Activated naive CD4-positive, alpha-beta T cell treated with anti-CD3 and anti-CD28 coated beads, Interleukin-2, amount 10 ng/mL, durations not matched to agents 7 days and 5 days (primary cell): Measurements from ENCODE around the gene THAP2.
A peak's percentile ranks its signal among the peaks of the same experiment; 100 is the strongest.
"Not testable (repeated sequence)": the region's sequence is repeated elsewhere in the genome, so short reads cannot be mapped to it uniquely, and the experiment has no call there.

Experiments used
- CTCF ChIA-PET: fragments of 350-600 bp; sonication (Branson Sonifier 250); formaldehyde crosslinking; loops from one replicate; lab custom pipeline; 2021; ENCODE audit warnings: antibody characterized with exemption; lab: Charles Lee
- DNase-seq: peaks from one replicate; pipeline ENCODE4 v3.0.0-alpha.2; 2020
- H3K27ac Mint-ChIP-seq: one replicate; pipeline ENCODE4 v1.8.0; 2021; ENCODE audit warnings: mild to moderate bottlenecking, moderate library complexity, mixed read lengths
- H3K27me3 Mint-ChIP-seq: one replicate; pipeline ENCODE4 v1.8.0; 2021; ENCODE audit warnings: mild to moderate bottlenecking, mixed read lengths
- H3K36me3 Mint-ChIP-seq: one replicate; pipeline ENCODE4 v1.8.0; 2021; ENCODE audit warnings: mixed read lengths
- H3K4me1 Mint-ChIP-seq: one replicate; pipeline ENCODE4 v1.8.0; 2021; ENCODE audit warnings: mixed read lengths
- H3K4me3 Mint-ChIP-seq: one replicate; pipeline ENCODE4 v1.8.0; 2021; ENCODE audit warnings: mild to moderate bottlenecking, moderate library complexity, mixed read lengths
- H3K9me3 Mint-ChIP-seq: one replicate; pipeline ENCODE4 v1.8.0; 2021; ENCODE audit warnings: mixed read lengths

Gene THAP2

GRCh38 chr12:71671816-71672215, 7.7 kb downstream of the THAP2 start:
- H3K36me3 Mint-ChIP-seq, result peaks cover 4% of the 10 kb centered on the region
- no peak overlapping the region for H3K27ac Mint-ChIP-seq
- H3K4me3 Mint-ChIP-seq, result no peak overlapping the region
- H3K4me1 Mint-ChIP-seq, result peaks cover 7% of the 10 kb centered on the region
- DNase-seq, result no peak
- H3K9me3 Mint-ChIP-seq, result no peaks in the 10 kb centered on the region
- no peaks in the 10 kb centered on the region for H3K27me3 Mint-ChIP-seq
- CTCF ChIA-PET, result interaction anchor here (1.1 kb wide), 1 partner anchor 16 kb away, joined by 5 read pairs; no protein-coding TSS in a partner anchor

- Mint-ChIP-seq H3K36me3 (no peaks in the 10 kb centered on the region), H3K27ac (no peak overlapping the region), H3K27me3 (no peaks in the 10 kb centered on the region), H3K9me3 (no peaks in the 10 kb centered on the region), H3K4me3 (no peak overlapping the region), H3K4me1 (peaks cover 25% of the 10 kb centered on the region)
- DNase-seq, result no peak
- CTCF ChIA-PET, result no interaction called here
These were observed 18.4 kb downstream of the THAP2 start for GRCh38 chr12:71682466-71682865.

GRCh38 chr12:71683633-71684032, 19.5 kb downstream of the THAP2 start:
- Mint-ChIP-seq H3K27me3 (no peaks in the 10 kb centered on the region), H3K36me3 (no peaks in the 10 kb centered on the region), H3K4me3 (no peak overlapping the region), H3K9me3 (no peaks in the 10 kb centered on the region), H3K4me1 (peaks cover 36% of the 10 kb centered on the region), H3K27ac (no peak overlapping the region)
- CTCF ChIA-PET, result interaction anchor here (5.4 kb wide), 1 partner anchor 19 kb away, joined by 27 read pairs; the partner anchor contains the start of genes THAP2 and ZFC3H1
- DNase-seq, result no peak

GRCh38 chr12:71684081-71684480, 20.0 kb downstream of the THAP2 start:
- no peaks in the 10 kb centered on the region for H3K36me3 Mint-ChIP-seq
- H3K4me3 Mint-ChIP-seq, result peak overlapping the region; percentile 50
- no peak overlapping the region for H3K27ac Mint-ChIP-seq
- H3K27me3 Mint-ChIP-seq, result no peaks in the 10 kb centered on the region
- H3K9me3 Mint-ChIP-seq, result no peaks in the 10 kb centered on the region
- DNase-seq, result no peak
- CTCF ChIA-PET, result interaction anchor here (0.7 to 5.4 kb wide), 3 partner anchors 20 to 72 kb away, joined by 3 to 27 read pairs (median 26); partner anchors contain the start of genes THAP2 and ZFC3H1
- peaks cover 41% of the 10 kb centered on the region for H3K4me1 Mint-ChIP-seq

GRCh38 chr12:71685312-71685906, 21.3 kb downstream of the THAP2 start:
- Mint-ChIP-seq H3K4me1 (peaks cover 46% of the 10 kb centered on the region), H3K9me3 (no peaks in the 10 kb centered on the region), H3K4me3 (peak overlapping the region; percentile 82), H3K27me3 (no peaks in the 10 kb centered on the region), H3K27ac (peak overlapping the region; percentile 91), H3K36me3 (no peaks in the 10 kb centered on the region)
- CTCF ChIA-PET, result interaction anchor here (1.4 to 5.4 kb wide), 7 partner anchors 9 to 269 kb away, joined by 3 to 27 read pairs (median 8); partner anchors contain the start of genes RAB21, THAP2 and ZFC3H1
- DNase-seq, result no peak

- DNase-seq, result peak; percentile 88
- Mint-ChIP-seq H3K4me3 (peak within 1 kb of the TSS; percentile 82), H3K4me1 (peaks cover 46% of the 10 kb centered on the region), H3K27ac (peak within 1 kb of the TSS; percentile 91), H3K9me3 (no peaks in the 10 kb centered on the region), H3K27me3 (no peaks in the 10 kb centered on the region), H3K36me3 (no peaks in the 10 kb centered on the region)
- CTCF ChIA-PET, result interaction anchor here (0.7 to 5.4 kb wide), 10 partner anchors 9 to 270 kb away, joined by 3 to 27 read pairs (median 5); partner anchors contain the start of genes RAB21, THAP2 and ZFC3H1
These were observed 22.0 kb downstream of the THAP2 start, which contains the start of gene TMEM19 for GRCh38 chr12:71685914-71686657. TMEM19 (plus strand) TSS chr12:71686082; CDS start chr12:71686681, 599 bp downstream.

GRCh38 chr12:71686658-71687025, 22.5 kb downstream of the THAP2 start:
- Mint-ChIP-seq H3K9me3 (no peaks in the 10 kb centered on the region), H3K27ac (peak overlapping the region; percentile 91), H3K36me3 (no peaks in the 10 kb centered on the region), H3K4me3 (peak overlapping the region; percentile 82), H3K4me1 (peaks cover 46% of the 10 kb centered on the region), H3K27me3 (no peaks in the 10 kb centered on the region)
- CTCF ChIA-PET, result interaction anchor here (0.7 to 5.4 kb wide), 10 partner anchors 10 to 270 kb away, joined by 3 to 27 read pairs (median 5); partner anchors contain the start of genes RAB21, THAP2 and ZFC3H1
- no peak for DNase-seq

- not testable (repeated sequence) for H3K36me3 Mint-ChIP-seq, H3K27me3 Mint-ChIP-seq, DNase-seq, H3K9me3 Mint-ChIP-seq
- H3K4me1 Mint-ChIP-seq, result peaks cover 48% of the 10 kb centered on the region
- peak overlapping the region; percentile 53 for H3K4me3 Mint-ChIP-seq
- CTCF ChIA-PET, result interaction anchor here (0.7 to 5.4 kb wide), 5 partner anchors 10 to 60 kb away, joined by 3 to 27 read pairs (median 5); partner anchors contain the start of genes THAP2 and ZFC3H1
- H3K27ac Mint-ChIP-seq, result peak overlapping the region; percentile 36
These were observed 23.1 kb downstream of the THAP2 start for GRCh38 chr12:71687172-71687571.

GRCh38 chr12:71688961-71689570, 25.0 kb downstream of the THAP2 start:
- Mint-ChIP-seq H3K27me3 (no peaks in the 10 kb centered on the region), H3K27ac (no peak overlapping the region), H3K9me3 (no peaks in the 10 kb centered on the region), H3K4me3 (no peak overlapping the region), H3K4me1 (peaks cover 44% of the 10 kb centered on the region), H3K36me3 (peaks cover 1% of the 10 kb centered on the region)
- DNase-seq, result no peak
- CTCF ChIA-PET, result interaction anchor here (0.7 kb wide), 1 partner anchor 58 kb away, joined by 3 read pairs; no protein-coding TSS in a partner anchor

GRCh38 chr12:71691504-71692129, 27.5 kb downstream of the THAP2 start:
- peaks cover 3% of the 10 kb centered on the region for H3K36me3 Mint-ChIP-seq

GRCh38 chr12:71693126-71693525, 29.0 kb downstream of the THAP2 start:
- CTCF ChIA-PET, result no interaction called here
- Mint-ChIP-seq H3K9me3 (no peaks in the 10 kb centered on the region), H3K27me3 (no peaks in the 10 kb centered on the region), H3K27ac (no peak overlapping the region), H3K36me3 (peaks cover 11% of the 10 kb centered on the region), H3K4me3 (no peak overlapping the region), H3K4me1 (peaks cover 21% of the 10 kb centered on the region)
- DNase-seq, result no peak

More at GRCh38 chr12:71691504-71692129, 27.5 kb downstream of the THAP2 start:
- peaks cover 32% of the 10 kb centered on the region for H3K4me1 Mint-ChIP-seq
- no peaks in the 10 kb centered on the region for H3K9me3 Mint-ChIP-seq
- no peak overlapping the region for H3K27ac Mint-ChIP-seq
- H3K27me3 Mint-ChIP-seq, result no peaks in the 10 kb centered on the region
- H3K4me3 Mint-ChIP-seq, result no peak overlapping the region
- CTCF ChIA-PET, result no interaction called here
- DNase-seq, result no peak

- CTCF ChIA-PET, H3K27me3 Mint-ChIP-seq, H3K4me3 Mint-ChIP-seq, H3K9me3 Mint-ChIP-seq, DNase-seq: not testable (repeated sequence)
- H3K36me3 Mint-ChIP-seq, result peaks cover 14% of the 10 kb centered on the region
- H3K4me1 Mint-ChIP-seq, result peaks cover 16% of the 10 kb centered on the region
- peak overlapping the region; percentile 5 for H3K27ac Mint-ChIP-seq
These were observed 29.6 kb downstream of the THAP2 start for GRCh38 chr12:71693651-71694050.

- no peaks in the 10 kb centered on the region for H3K27me3 Mint-ChIP-seq
- H3K4me3 Mint-ChIP-seq, result no peak overlapping the region
- CTCF ChIA-PET, result interaction anchor here (1.0 kb wide), 1 partner anchor 14 kb away, joined by 3 read pairs; no protein-coding TSS in a partner anchor
- no peak for DNase-seq
- no peaks in the 10 kb centered on the region for H3K9me3 Mint-ChIP-seq
- H3K4me1 Mint-ChIP-seq, result peaks cover 10% of the 10 kb centered on the region
- peak overlapping the region; percentile 5 for H3K27ac Mint-ChIP-seq
- H3K36me3 Mint-ChIP-seq, result peaks cover 20% of the 10 kb centered on the region
These were observed 30.2 kb downstream of the THAP2 start for GRCh38 chr12:71694099-71694820.
